Trophoblast cell (in vitro differentiated cells and primary cell): Measurements from ENCODE around the gene ACTN4.

Source experiments
- DNase-seq, 2 donors: peaks; one replicate each; pipeline ENCODE4 v3.0.0-alpha.2; 2016
- H2AFZ ChIP-seq: 2 replicates; pipeline ENCODE4 v1.6.1; 2013; ENCODE audit warnings: low read length, moderate library complexity, mild to moderate bottlenecking; ENCODE audit not compliant: insufficient read depth, poor library complexity
- H2AK5ac ChIP-seq: 2 replicates; pipeline ENCODE4 v1.6.1; 2013; ENCODE audit warnings: mild to moderate bottlenecking, low read length
- H2BK120ac ChIP-seq: 2 replicates; pipeline ENCODE4 v1.6.1; 2013; ENCODE audit warnings: low read length, mild to moderate bottlenecking, moderate library complexity; ENCODE audit not compliant: insufficient read depth, poor library complexity
- H2BK12ac ChIP-seq: 2 replicates; pipeline ENCODE4 v1.6.1; 2013; ENCODE audit warnings: mild to moderate bottlenecking, low read length, moderate library complexity
- H2BK5ac ChIP-seq: 2 replicates; pipeline ENCODE4 v1.6.1; 2013; ENCODE audit warnings: low read length, low read depth, moderate library complexity, mild to moderate bottlenecking; ENCODE audit not compliant: poor library complexity
- H3K14ac ChIP-seq: 2 replicates; pipeline ENCODE4 v1.6.1; 2013; ENCODE audit warnings: mild to moderate bottlenecking, low read length
- H3K18ac ChIP-seq: 2 replicates; pipeline ENCODE4 v1.6.1; 2013; ENCODE audit warnings: mild to moderate bottlenecking, low read length
- H3K23ac ChIP-seq: 2 replicates; pipeline ENCODE4 v1.6.1; 2013; ENCODE audit warnings: low read length
- H3K27ac ChIP-seq: 2 replicates; pipeline ENCODE4 v1.5.1; 2013; ENCODE audit warnings: low read depth, mild to moderate bottlenecking, inconsistent platforms, low read length, moderate library complexity
- H3K27me3 ChIP-seq: 2 replicates; pipeline ENCODE4 v1.6.1; 2013; ENCODE audit warnings: inconsistent platforms, mild to moderate bottlenecking, low read length, moderate library complexity; ENCODE audit not compliant: insufficient read depth
- H3K36me3 ChIP-seq, 2 experiments: 1 replicate in 1 of 2; 2 replicates in 1 of 2; pipeline ENCODE4 v1.6.1; 2013; ENCODE audit warnings: low read length in 2 of 2, mild to moderate bottlenecking in 2 of 2, moderate library complexity in 1 of 2; ENCODE audit not compliant: insufficient read depth in 2 of 2, control insufficient read depth in 1 of 2
- H3K4ac ChIP-seq: 2 replicates; pipeline ENCODE4 v1.6.1; 2013; ENCODE audit warnings: low read depth, mild to moderate bottlenecking, low read length, moderate library complexity
- H3K4me1 ChIP-seq, 2 experiments: 1 replicate in 1 of 2; 2 replicates in 1 of 2; pipeline ENCODE4 v1.6.1; 2013; ENCODE audit warnings: low read length in 2 of 2, mild to moderate bottlenecking in 2 of 2, moderate library complexity in 1 of 2; ENCODE audit not compliant: insufficient read depth in 2 of 2, control insufficient read depth in 1 of 2
- H3K4me2 ChIP-seq: 2 replicates; pipeline ENCODE4 v1.6.1; 2013; ENCODE audit warnings: inconsistent platforms, mild to moderate bottlenecking, low read length, moderate library complexity
- H3K4me3 ChIP-seq: 2 replicates; pipeline ENCODE4 v1.5.1; 2013; ENCODE audit warnings: mild to moderate bottlenecking, low read depth, low read length, inconsistent platforms
- H3K79me1 ChIP-seq: one replicate; pipeline ENCODE4 v1.6.1; 2013; ENCODE audit warnings: low read length
- H3K79me2 ChIP-seq: 2 replicates; pipeline ENCODE4 v1.6.1; 2013; ENCODE audit warnings: low read length, mild to moderate bottlenecking; ENCODE audit not compliant: control insufficient read depth, insufficient read depth, poor library complexity
- H3K9ac ChIP-seq: 2 replicates; pipeline ENCODE4 v1.6.1; 2013; ENCODE audit warnings: mild to moderate bottlenecking, low read length
- H3K9me3 ChIP-seq: 2 replicates; pipeline ENCODE4 v1.6.1; 2013; ENCODE audit warnings: low read depth, mild to moderate bottlenecking, control low read depth, inconsistent platforms, low read length; ENCODE audit not compliant: insufficient read depth
- H4K12ac ChIP-seq: 2 replicates; pipeline ENCODE4 v1.6.1; 2013; ENCODE audit warnings: low read depth, mild to moderate bottlenecking, low read length, moderate library complexity
- H4K8ac ChIP-seq: 2 replicates; pipeline ENCODE4 v1.6.1; 2013; ENCODE audit warnings: low read depth, mild to moderate bottlenecking, low read length, moderate library complexity
- H4K91ac ChIP-seq: one replicate; pipeline ENCODE4 v1.6.1; 2013; ENCODE audit warnings: low read depth, mild to moderate bottlenecking, low read length, moderate library complexity
- WGBS: extraction: QIAGEN DNeasy Blood & Tissue Kit; methylation state at CpG from one replicate; pipeline ENCODE4 v1.1.7; 2013; ENCODE audit warnings: missing lambda C conversion rate; ENCODE audit not compliant: insufficient read length, insufficient coverage; ENCODE audit errors: extremely low coverage; 5-methylcytosine and 5-hydroxymethylcytosine counted together

Gene ACTN4

DNA sequence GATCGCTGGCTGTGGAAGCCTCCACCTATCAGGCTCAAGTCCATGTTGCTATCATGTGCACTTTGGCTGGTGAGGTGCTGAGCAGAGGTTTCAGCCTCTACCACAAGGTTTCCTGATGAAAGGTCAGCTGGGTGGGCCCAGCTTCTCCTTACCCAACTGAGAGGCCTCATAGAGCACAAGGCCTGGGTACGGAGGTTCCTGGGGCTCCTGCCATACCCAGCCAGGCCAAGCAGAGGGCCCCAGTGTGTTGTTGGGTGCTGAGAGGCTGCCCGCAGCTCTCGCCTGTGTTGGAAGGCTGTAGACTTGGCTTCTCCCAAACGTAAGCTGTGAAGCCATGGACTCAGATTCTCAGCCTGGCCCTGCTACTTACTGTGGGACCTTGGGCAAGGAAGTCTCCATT, 28.2 kb downstream of the ACTN4 start:
- Histone ChIP-seq H3K27ac (peak overlapping the region; percentile 87), H3K18ac (peak overlapping the region; percentile 77), H3K4ac (peak overlapping the region; percentile 97), H3K14ac (peak overlapping the region; percentile 78), H3K23ac (no peak overlapping the region), H3K9ac (no peak overlapping the region), H3K9me3 (peaks cover 2% of the 10 kb centered on the region), H4K8ac (peak overlapping the region; percentile 77), H2AK5ac (peak overlapping the region; percentile 65), H2BK5ac (peak overlapping the region; percentile 60), H2AFZ (no peak overlapping the region), H4K91ac (peak overlapping the region; percentile 81), H4K12ac (peak overlapping the region; percentile 57), H3K4me2 (no peak overlapping the region), H3K79me1 (peaks cover 44% of the 10 kb centered on the region), H3K4me1 (peaks cover 41 to 60% of the 10 kb centered on the region in 2 experiments), H2BK12ac (peak overlapping the region; percentile 70), H3K27me3 (no peaks in the 10 kb centered on the region), H2BK120ac (peak overlapping the region; percentile 74), H3K79me2 (peaks cover 34% of the 10 kb centered on the region), H3K4me3 (no peak overlapping the region), H3K36me3 (peaks cover 19 to 27% of the 10 kb centered on the region in 2 experiments)
- no peak for DNase-seq
- WGBS: no CpG with 5 or more reads among the region's 5 CpGs

DNA sequence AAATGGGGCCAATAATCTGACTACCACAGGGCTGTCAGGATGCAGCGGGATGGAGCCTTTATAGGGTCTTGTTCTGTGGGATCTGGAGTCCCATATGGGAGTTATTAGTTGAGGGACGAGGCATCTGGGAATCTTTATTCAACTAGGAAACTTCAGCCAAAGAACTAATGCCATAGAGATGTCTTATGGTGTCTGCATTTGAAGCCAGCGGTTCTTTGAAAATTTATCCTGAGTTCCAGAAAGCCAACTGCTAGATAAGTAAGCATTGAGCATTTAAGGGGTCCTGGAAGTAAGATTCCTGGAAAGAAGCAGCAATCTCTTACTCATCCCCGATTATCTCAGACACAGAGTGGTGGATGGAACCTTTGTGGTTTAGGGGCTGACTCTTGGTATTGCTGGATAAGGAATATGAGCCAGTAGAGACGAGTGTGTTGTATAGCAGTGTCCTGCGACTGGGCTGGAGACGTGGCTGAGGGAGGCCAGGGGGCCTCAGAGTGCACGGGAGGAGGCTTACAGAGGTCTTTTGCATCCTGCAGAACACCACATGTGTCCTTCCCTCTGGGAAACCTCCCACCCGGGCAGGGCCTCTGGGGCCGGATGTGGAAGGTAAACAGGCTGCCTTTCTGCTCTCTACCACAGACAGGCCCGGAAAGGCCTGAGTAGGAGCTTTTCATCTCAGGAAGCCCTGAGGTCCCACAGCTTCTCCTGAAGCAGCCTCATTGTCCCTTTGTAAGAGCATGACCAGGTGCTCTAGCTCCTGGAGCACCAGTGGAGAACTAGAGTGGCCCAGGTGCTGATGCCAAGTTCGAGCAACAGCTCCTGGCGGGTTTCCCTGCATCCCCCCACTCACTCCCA, 28.8 kb downstream of the ACTN4 start:
- Histone ChIP-seq H3K14ac (peak overlapping the region; percentile 78), H3K27ac (peak overlapping the region; percentile 87), H3K18ac (peak overlapping the region; percentile 77), H3K4me3 (no peak overlapping the region), H3K79me1 (peaks cover 45% of the 10 kb centered on the region), H3K9ac (no peak overlapping the region), H2BK5ac (peak overlapping the region; percentile 60), H4K8ac (peak overlapping the region; percentile 77), H3K79me2 (peaks cover 34% of the 10 kb centered on the region), H3K4me2 (no peak overlapping the region), H4K91ac (peak overlapping the region; percentile 81), H3K4me1 (peaks cover 40 to 59% of the 10 kb centered on the region in 2 experiments), H4K12ac (no peak overlapping the region), H3K4ac (peak overlapping the region; percentile 97), H3K27me3 (no peaks in the 10 kb centered on the region), H2BK120ac (peak overlapping the region; percentile 74), H3K9me3 (peaks cover 2% of the 10 kb centered on the region), H3K36me3 (peaks cover 19 to 27% of the 10 kb centered on the region in 2 experiments), H2BK12ac (peak overlapping the region; percentile 9), H2AFZ (no peak overlapping the region), H2AK5ac (no peak overlapping the region), H3K23ac (no peak overlapping the region)
- DNase-seq: no peak
- no CpG with 5 or more reads among the region's 13 CpGs for WGBS

DNA sequence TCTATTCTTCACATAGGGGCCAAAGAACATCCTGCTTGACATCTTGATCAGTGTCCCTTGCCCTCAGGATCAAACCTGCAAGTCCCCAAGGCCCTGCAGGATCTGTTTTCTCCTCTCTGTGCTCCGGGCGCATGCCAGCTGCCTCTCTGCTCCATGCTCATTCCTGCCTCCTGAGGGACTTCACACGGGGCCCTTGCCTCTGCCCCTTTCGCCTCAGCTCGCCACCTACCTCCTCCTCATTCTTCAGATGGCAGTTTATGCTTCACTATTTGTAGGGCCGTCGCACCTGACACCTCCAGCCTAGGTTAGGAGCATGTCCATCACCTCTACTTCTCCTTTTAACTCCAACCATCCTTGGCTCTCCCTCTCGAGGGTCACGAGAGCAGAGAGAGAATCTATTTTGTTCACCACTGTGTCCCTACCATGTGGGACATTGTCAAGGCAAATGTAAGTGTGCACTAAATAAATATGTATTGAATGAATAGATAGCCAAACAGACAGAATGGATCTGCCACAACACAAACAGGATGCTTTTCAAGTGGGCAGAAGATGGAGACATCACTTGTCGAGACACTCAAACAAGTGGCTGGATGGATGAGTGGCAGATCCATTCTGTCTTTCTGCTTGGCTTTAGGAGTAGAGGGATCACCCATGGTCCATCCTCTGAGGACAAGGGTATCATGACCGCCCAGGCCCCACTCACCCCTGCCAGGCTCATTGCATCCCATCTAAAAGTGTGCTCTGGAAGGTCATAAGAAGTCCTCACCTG, 29.6 kb downstream of the ACTN4 start:
- Histone ChIP-seq H2AK5ac (no peak overlapping the region), H3K36me3 (peaks cover 21 to 27% of the 10 kb centered on the region in 2 experiments), H2BK12ac (peak overlapping the region; percentile 10), H3K4me1 (peaks cover 42 to 59% of the 10 kb centered on the region in 2 experiments), H3K9ac (no peak overlapping the region), H3K18ac (no peak overlapping the region), H2AFZ (no peak overlapping the region), H3K4me3 (no peak overlapping the region), H3K4ac (peak overlapping the region; percentile 97), H4K8ac (peak overlapping the region; percentile 18), H3K23ac (no peak overlapping the region), H4K91ac (no peak overlapping the region), H3K4me2 (no peak overlapping the region), H3K79me2 (peaks cover 32% of the 10 kb centered on the region), H2BK120ac (no peak overlapping the region), H2BK5ac (peak overlapping the region; percentile 7), H3K27me3 (no peaks in the 10 kb centered on the region), H3K9me3 (peaks cover 2% of the 10 kb centered on the region), H4K12ac (no peak overlapping the region), H3K79me1 (peaks cover 44% of the 10 kb centered on the region), H3K27ac (peak overlapping the region; percentile 24), H3K14ac (no peak overlapping the region)
- no peak for DNase-seq
- no CpG with 5 or more reads among the region's 11 CpGs for WGBS

DNA sequence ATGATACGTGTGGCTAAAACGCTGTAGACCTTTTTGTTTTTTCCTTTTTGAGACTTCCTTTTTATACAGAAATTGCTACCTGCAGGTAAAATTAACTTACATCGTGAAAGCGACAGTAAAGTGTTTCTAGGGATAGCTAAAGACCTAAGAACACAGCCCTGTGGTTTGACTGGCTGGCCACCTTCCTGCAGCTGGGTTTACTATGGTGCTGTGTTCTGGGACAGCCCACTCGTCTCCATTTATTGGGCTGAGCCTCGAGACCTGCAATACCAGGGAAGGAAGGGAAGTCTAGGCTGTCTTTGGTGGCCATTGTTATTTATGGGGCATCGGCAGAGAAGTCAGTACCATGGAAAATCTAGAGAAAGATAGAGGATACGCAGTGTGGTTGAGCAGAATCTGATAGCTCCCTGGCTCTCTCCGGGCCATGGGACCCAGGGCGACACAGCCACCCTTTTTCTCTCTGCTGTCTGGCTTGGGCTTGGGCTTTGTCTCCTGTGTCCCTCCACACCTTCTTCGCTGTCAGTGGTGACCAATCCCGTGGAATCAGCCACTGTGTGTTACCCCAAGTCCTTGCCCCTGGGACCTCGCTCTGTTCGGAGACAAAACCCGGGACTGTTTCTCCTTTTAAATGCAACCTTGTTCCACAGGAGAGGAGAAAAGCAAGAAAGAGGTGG, 30.9 kb downstream of the ACTN4 start:
- WGBS: no CpG with 5 or more reads among the region's 15 CpGs
- H3K4me1 ChIP-seq: peaks cover 54 to 71% of the 10 kb centered on the region in 2 experiments
- no peak overlapping the region for H3K4me2 ChIP-seq
- peaks cover 27 to 30% of the 10 kb centered on the region in 2 experiments for H3K36me3 ChIP-seq
- peaks cover 56% of the 10 kb centered on the region for H3K79me1 ChIP-seq
- no peaks in the 10 kb centered on the region for H3K27me3 ChIP-seq
- H3K23ac ChIP-seq: no peak overlapping the region
- peak overlapping the region; percentile 29 for H4K91ac ChIP-seq
- H2AK5ac ChIP-seq: no peak overlapping the region
- no peak overlapping the region for H3K4me3 ChIP-seq
- peak overlapping the region; percentile 49 for H3K4ac ChIP-seq
- no peak overlapping the region for H3K9ac ChIP-seq
- peak overlapping the region; percentile 12 for H3K18ac ChIP-seq
- peaks cover 43% of the 10 kb centered on the region for H3K79me2 ChIP-seq
- peak overlapping the region; percentile 51 for H3K14ac ChIP-seq
- H2BK120ac ChIP-seq: no peak overlapping the region
- H3K27ac ChIP-seq: peak overlapping the region; percentile 40
- H4K8ac ChIP-seq: peak overlapping the region; percentile 41
- DNase-seq: no peak
- peaks cover 2% of the 10 kb centered on the region for H3K9me3 ChIP-seq
- peak overlapping the region; percentile 29 for H2BK5ac ChIP-seq
- H2BK12ac ChIP-seq: peak overlapping the region; percentile 32
- no peak overlapping the region for H2AFZ ChIP-seq
- H4K12ac ChIP-seq: peak overlapping the region; percentile 23
